NOMO-1 treated with DMSO at 0.1 percent for 48 hours (cell line): ENCODE results near the gene HCST.
"Not testable (repeated sequence)": the region's sequence is repeated elsewhere in the genome, so short reads cannot be mapped to it uniquely, and the experiment has no call there.

Source experiments
- DNase-seq: peaks from one replicate; lab custom pipeline; 2025; ENCODE audit not compliant: unreplicated experiment; lab: John Stamatoyannopoulos, UW

The HCST gene

DNA sequence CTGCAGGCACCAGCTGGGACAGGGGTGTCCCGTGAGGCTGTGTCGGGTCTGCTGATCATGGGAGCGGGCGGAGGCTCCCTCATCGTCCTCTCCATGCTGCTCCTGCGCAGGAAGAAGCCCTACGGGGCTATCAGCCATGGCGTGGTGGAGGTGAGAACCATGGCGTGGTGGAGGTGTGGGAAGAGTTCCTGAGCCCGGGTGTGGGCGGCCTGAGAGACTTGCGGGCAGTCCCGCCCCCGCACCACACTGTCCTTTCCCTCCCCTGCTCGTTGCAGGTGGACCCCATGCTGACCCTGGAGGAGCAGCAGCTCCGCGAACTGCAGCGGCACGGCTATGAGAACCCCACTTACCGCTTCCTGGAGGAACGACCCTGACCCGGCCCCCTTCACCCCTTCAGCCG, 23.3 kb upstream of the HCST start:
- DNase-seq = no peak

DNA sequence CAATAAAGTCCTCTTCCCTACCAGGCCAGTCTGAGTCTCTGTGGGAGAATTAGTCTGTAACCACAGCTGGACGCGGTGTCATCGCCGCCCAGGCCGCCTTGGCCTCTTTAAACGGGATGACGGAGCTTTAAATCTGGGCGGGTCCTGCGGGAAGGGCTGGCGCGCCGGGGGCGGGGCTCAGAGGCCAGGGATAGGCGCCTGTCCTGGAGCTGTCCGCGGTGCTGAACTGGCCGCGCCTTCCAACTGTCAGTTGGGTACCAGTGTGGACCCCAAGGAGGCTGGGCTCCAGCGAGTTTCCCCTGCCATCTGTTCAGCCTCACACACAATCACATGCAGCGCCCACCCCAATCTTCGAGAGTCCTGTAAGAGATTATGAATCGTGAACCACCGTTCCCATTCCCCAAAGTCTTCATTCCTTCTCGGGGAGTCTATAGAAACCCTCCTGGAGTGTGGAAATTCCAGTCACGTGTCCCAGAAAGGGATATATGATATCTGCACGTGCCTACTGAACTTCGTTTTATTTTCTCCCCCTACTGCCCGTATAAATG, 22.5 kb upstream of the HCST start:
- peak; percentile 92 for DNase-seq

DNA sequence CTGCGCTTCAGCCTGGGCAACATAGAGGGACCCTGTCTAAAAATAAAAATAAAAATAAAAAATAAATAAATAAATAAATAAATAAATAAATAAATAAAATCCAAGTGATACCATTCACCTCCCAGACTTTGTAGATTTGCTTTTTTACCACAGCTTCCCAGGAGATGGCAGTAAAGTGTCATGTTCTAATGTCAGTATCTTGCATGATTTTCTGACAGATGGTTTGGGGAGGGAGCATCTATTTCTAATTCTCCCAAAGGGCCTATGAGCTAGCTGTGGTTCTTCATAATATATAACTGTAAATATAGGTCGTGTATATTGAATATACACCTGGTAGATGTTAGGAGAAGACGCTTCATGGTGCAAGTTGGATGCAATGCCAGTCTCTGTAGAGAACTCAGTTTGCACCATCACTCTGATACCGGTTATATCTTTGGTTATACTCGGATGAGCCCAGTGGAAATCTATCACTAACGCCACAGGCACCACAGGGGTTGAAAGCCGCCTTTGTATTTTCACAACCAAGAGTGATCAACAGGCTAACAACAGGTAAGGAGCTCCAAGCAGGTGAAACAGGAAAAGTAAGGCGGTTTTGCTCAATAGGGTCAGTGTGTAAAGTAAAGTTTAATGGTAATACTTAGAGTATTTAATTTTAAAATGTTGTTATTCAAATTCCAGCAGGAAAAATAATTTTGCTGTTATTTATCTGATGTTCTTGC, 20.1 kb upstream of the HCST start:
- peak; percentile 59 for DNase-seq

DNA sequence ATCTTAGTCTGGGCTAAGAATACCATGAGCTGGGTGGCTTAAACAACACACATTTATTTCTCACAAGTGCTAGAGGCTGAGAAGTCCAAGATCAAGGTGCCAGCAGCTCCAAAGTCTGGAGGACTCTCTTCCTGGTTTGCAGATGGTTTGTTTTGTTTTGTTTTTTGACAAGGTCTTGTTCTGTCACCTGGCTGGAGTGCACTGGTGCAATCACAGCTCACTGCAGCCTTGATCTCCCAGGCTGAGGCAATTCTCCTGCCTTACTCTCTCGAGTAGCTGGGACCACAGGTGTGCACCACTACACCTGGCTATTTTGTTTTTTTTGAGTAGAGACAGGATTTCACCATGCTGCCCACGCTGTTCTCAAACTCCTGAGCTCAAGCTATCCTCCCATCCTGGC, 18.4 kb upstream of the HCST start:
- no peak for DNase-seq

DNA sequence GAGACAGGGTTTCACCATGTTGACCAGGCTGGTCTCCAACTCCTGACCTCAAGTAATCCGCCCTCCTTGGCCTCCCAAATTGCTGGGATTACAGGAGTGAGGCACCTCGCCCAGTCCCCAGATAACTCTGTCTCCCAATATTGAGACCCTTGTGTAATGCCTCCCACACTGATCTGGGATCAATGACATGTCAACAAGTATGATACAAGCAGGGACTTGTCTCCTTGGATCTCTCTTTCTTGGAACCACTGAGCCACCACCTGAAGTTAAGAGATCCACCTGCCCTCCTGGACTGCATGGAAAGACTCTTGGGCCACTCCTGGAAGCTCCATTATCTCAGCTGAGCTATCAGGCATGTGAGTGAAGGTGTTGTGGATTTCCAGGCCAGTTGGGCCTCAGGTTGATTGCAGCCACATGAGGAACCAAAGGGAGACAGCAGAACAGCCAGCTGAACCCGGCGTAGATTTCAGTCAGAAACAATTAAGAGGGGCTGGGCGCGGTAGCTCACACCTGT, 17.0 kb upstream of the HCST start:
- DNase-seq = no peak

DNA sequence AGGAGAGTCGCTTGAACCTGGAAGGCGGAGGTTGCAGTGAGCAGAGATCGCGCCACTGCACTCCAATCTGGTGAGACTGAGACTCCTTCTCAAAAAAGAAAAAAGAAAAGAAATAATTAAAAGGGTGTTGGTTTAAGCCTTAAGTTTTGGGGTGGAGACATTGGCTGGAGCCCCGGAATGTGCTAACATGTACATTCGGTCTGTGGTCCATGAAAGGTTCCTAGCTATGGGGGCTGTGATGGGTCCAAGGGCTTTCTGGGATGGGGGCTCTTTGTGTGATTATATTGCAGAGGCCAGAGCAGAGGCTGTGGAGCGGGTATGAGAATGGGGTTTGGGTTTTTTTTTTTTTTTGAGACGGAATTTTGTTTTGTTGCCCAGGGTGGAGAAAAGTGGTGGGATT, 16.4 kb upstream of the HCST start:
- DNase-seq = no peak

DNA sequence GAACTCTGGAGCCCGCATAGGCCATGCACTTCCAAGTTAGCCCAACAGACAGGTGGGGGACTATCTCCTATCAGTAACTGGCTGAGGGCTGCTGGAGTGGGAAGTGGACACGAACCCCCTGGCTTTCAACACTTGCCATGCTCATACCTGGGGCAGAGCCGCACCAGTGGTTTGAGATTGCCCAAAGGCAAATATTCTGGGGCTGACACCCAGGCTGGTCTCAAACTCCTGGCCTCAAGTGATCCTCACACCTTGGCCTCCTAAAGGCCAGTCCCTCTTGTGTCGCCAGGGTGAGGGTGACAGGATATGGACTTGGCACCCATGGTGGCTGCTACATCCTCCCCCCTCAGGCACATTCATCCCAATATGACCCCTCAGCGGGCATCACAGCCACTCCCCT, 15.1 kb upstream of the HCST start:
- DNase-seq = no peak

DNA sequence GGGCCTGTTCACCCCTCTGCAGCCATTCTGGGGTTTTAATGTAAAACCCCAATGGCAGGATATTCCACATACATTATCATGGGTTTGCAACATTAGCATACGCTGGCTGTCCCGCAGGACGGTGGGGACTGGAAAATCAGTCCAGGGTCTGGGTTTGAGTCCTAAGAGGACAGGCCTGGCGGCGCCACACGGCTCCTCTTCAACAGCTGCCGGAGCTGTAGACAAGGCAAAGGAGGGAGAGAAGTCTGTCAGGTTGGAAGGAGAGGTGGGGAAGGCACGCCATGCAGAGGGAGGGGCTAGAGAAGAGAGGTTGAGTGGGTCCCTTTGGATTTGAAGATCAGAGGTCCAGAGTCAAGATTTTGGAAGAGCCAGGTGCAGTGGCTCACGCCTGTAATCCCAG, 13.9 kb upstream of the HCST start:
- DNase-seq = no peak

DNA sequence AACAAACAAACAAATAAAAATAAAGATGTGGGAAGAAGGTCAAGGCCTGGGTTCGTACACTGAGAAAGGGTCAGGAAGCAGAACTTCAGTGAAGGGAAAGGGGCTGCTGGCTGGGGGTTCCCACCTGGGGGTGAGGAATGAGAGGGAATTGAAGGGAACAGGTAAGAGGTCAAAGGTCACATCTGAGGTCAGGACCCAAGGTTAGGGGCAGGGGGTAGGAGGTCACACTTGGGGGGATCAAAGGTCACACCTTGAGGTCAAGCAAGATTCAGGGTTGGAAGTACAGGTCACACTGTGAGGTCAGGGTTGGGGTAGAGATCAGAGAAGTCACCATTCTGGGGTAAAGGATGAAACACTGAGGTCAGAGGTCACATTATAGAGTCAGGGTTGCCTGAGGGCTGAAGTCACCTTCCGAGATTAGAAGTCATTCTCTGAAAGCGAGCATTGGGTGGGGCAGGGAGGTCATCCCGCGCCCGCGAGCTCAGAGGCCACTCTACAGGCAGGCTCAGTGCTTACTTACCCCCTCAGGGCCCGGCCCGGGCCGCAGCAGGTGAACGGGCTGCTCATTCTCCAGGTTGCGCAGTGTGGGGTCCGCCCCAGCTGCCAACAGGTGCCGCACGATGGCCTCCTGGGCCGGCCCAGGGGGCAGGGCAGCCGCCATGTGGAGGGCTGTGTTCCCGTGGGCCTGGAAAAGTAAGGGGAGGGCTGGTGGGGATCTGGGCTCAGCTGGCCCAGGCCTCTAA, 12.8 kb upstream of the HCST start:
- DNase-seq = no peak

DNA sequence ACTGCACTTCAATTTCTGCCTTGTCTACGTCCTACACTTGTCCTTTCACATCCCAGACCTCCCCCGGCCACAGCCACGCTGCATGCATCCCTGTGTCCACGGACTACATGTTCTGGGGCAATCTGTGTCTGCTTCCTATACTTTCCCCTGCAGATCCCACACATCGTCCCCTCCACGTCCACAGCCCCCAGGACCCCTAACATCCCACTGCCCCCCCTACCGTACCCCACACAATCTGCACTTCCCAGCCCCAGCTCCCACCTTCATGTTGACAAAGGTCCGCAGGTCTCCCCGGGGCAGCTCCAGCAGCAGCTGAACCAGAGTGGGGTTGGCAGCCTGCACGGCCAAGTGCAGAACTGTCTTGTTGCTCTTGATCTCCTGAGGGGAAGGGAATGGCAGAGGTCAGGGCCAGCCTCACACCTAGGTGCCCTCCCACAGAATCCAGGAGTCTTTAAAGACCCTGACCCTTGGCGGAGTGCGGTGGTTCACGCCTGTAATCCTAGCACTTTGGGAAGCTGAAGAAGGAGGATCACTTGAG, 12.1 kb upstream of the HCST start:
- no peak for DNase-seq

DNA sequence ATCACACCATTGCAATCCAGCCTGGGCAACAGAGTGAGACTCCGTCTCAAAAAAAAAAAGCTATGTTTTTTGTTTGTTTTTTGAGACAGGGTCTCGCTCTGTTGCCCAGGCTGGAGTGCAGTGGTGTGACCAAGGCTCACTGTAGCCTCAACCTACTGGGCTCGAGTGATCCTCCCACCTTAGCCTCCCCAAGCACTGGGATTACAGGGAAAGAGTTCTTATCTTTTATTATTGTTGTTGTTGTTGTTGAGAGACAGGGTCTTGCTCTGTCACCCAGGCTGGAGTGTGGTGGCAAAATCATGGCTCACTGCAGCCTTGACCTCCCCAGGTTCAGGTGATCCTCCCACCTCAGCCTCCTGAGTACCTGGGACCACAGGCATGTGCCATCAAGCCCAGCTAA, 10.5 kb upstream of the HCST start:
- not testable (repeated sequence) for DNase-seq

DNA sequence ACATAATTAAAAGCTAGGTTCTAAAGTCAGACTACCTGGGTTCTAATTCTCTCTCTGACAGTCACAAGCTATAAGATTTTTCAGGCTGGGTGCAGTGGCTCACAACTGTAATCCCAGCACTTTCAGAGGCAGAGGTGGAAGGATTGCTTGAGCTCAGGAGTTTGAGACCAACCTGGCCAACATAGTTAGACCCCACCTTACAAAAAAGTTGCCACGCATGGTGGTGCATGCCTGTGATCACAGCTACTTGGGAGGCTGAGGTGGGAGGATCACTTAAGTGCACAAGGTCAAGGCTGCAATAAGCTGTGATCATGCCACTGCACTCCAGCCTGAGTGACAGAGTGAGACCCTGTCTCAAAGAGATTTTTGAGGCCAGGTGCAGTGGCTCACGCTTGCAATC, 8.0 kb upstream of the HCST start:
- DNase-seq = no peak

DNA sequence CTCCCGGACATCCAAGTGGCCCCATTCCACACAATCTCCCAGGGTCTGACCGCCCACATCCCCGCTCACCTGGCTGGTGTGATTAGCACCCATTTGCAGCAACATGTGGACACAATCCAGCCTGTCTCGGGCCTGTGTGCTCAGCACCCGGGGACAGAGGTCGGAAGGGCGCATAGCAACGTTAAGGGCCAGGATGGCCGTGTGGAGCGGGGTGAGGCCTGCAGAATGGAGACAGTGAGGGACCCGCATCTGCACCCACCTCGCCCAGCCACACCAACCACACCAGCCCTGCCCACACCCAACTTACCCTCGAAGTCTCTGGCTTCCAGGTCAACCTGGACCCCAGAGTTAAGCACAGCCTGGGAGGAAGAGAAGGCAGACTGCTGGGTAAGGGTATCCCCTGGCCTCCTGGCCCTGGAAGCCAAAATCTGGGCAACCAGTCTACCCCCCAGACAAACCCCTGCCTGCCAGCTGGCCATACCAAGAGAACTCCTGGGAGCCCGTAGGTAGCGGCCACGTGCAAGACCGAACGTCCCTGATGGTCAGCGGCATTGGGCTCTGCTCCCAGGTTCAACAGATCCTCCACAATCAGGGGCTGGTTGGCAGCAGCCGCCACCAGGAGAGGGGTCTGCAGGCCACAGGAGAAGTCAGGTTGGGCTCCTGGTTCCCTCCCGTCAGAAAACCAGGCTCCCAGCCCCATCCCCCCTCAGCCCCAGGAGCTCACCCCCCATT, 6.3 kb upstream of the HCST start:
- DNase-seq = no peak

DNA sequence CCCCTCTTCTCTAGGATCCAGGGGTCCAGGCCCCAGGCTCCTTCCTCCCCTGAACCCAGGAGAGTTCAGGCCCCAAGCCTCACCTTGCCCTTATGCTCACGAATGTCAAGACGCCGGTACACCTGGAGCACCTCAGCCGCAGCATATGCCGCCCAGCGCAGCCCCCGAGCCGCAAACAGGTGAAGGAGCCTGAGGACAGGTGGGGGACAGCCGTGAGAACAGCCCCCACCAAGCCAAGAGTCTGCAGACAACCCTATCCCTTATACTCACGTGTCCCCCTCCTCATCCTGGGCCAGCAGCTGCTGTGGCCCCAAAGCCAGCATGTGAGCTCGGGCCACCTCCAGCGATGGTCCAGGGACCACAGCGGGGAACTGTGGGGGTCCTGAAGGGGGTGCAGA, 5.7 kb upstream of the HCST start:
- DNase-seq = no peak

DNA sequence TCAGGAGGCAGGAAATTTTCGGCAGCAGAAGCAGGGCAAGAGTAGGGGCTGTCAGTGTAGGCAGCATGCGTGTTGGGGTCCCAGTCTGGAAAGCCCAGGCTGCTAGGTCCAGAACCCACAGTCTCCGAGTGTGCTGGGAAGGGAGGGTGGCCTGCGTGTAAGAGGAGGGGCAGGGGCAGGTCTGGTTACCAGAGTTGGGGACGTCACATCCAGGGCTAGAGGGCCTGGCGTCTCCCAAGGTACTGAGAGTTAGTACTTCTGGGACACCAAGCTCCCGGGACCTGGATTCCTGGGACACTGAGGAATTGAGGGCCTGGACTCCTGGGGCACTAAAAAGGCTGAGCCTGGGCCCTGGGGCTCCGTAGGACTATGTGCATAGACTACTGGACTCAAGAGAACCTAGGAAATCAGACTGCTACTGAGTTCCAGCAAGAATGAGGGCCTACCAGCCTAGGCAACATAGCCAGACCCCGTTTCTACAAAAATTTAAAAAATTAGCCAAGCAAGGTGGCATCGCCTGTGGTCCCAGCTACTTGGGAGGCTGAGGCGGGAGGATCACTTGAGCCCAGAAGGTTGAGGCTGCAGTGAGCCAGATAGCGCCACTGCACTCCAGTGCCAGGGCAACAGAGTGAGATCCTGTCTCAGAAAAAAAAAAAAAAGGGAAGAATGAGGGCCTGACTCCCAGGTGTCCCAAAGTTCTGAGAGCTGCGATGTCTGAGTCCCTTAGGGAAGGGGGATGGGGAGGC, 4.5 kb upstream of the HCST start:
- no peak for DNase-seq

DNA sequence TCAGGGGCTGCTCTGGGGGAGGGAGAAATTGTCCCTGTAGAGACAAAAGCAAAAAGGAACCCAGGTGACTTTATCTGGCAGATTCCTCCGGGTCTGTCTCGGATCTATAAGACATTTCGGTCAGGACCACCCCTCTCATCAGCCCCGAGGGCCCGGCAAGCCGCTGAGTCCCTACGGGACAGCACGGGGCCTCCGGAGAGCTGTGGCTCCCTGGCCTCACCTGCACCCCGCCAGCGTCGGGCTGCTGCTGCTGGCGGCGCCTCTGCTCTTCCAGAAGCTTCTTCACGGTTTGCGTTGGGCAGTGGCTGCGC, 3.9 kb upstream of the HCST start:
- DNase-seq = no peak

DNA sequence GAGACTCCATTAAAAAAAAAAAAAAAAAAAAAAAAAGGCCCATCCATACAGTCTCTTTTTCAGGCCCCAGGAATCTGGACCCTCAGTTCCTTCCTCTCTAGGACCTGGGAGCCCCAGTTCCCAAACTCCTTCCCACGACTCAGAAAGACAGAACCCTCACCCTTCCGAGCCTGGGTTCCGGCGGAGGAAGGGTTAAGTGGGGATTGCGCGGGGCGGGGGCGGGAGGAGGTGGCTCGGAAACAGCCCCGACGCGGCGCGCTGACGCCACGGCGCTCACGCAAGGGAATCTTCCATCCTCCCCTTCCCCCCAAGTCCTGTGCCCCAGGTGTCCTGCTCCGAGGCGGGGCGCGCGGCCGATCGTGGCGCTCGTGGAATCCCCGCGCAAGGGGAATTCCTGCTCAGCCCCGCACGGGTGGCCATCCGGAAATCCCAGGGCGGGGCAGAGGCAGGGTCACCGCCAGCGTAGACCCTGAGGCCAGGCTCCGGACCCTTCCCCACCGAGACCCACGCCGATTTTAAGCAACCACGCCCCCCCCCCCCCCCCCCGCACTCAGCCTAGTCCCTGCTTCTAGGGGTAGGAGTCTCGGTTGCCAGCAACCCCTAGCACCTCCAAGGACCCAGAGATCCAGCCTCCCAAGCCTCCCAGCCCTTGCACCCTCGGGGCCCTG, 2.6 kb upstream of the HCST start:
- DNase-seq = peak; percentile 78

DNA sequence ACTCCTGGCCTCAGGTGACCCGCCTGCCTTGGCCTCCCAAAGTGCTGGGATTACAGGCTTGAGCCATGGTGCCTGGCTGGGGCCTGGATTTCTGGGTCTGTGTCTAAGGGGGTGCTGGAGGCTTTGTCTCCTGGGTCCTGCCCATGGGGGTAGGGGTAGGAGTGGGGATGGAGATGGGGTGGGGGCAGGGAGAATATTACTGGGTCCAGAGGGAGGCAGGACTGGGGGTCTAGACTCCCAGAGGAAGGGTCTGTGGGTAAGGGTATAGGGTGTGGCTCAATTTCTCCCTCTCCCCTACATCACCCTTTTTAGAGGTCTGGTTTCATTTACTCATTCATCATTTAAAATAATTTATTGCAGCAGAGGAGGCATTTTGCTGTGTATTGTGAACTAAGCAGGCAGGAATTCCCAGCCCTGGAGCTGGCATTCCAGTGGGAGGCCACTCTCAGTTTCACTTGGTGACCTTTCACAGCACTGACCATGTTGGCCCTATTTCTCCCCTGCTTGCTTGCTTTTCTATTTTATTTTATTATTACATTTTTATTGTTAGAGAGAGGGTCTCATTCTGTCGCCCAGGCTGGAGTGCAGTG, 1.2 kb upstream of the HCST start:
- DNase-seq = no peak

DNA sequence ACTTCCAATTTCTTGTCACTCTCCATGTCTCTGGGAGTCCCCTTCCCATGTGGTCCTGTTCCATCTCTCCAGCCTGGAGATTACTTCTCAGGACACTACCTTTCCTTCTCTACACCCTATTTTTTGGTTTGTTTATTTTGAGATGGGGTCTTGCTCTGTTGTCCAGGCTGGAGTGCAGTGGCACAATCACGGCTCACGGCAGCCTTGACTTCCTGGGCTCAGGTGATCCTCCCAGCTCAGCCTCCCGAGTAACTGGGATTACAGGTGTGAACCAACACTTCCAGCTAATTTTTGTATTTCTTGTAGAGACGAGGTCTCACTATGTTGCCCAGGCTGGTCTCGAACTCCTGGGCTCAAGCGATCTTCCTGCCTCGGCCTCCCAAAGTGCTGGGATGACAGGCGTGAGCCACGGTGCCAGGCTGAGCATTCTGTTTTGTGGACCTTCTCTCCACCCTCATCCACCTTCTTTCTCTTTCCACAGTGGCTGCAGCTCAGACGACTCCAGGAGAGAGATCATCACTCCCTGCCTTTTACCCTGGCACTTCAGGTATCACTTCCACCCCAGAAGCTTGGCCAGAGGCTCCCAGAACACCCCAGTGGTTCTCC, 644 bp downstream of the HCST start:
- no peak for DNase-seq
